ENCODE results near the gene NRG2.

- TF ChIP-seq CTCF (IDR thresholded peaks at IDR 0.05) (no peak), POLR2A (IDR thresholded peaks at IDR 0.05) (no peak)
These were observed 13.8 kb upstream of the NRG2 start for GRCh38 chr5:140056880-140057279.
